Progenitor cell of endocrine pancreas (in vitro differentiated cells): ENCODE results near the gene GPR83. TPM values are rescaled to one million over a fixed set of nuclear protein-coding genes. Genes with fewer than 3 reads are reported as not detected.
A peak's percentile ranks its signal among the peaks of the same experiment; 100 is the strongest.
"Not testable (repeated sequence)": the region's sequence is repeated elsewhere in the genome, so short reads cannot be mapped to it uniquely, and the experiment has no call there.

Source experiments
- DNase-seq: peaks from one replicate; pipeline ENCODE4 v3.0.0; 2021; ENCODE audit warnings: low spot score; ENCODE audit not compliant: unreplicated experiment
- H3K27ac Mint-ChIP-seq: 2 replicates; pipeline ENCODE4 v1.8.0; 2021; ENCODE audit warnings: mild to moderate bottlenecking, moderate library complexity, mixed read lengths
- H3K27me3 Mint-ChIP-seq: 2 replicates; pipeline ENCODE4 v1.8.0; 2021; ENCODE audit warnings: mixed read lengths
- H3K36me3 Mint-ChIP-seq: 2 replicates; pipeline ENCODE4 v1.8.0; 2022; ENCODE audit warnings: mixed read lengths; ENCODE audit not compliant: insufficient read depth
- H3K4me1 Mint-ChIP-seq: 2 replicates; pipeline ENCODE4 v1.8.0; 2021; ENCODE audit warnings: low read depth, mixed read lengths
- H3K4me3 Mint-ChIP-seq: 2 replicates; pipeline ENCODE4 v1.8.0; 2021; ENCODE audit warnings: low read depth, mild to moderate bottlenecking, moderate library complexity, mixed read lengths
- H3K9me3 Mint-ChIP-seq: 2 replicates; pipeline ENCODE4 v1.8.0; 2021; ENCODE audit warnings: low read depth, mixed read lengths
- total RNA-seq: library from RNA; stranded (reverse); gene quantifications from 2 replicates; pipeline ENCODE4 v1.2.1, GENCODE V29; 2021
- TF ChIP-seq, protein P1 (sequence below): fragments of 200-600 bp; sonication (generic); IDR thresholded peaks from one replicate; pipeline ENCODE4 v1.5.0; 2021; ENCODE audit warnings: antibody characterized with exemption, mild to moderate bottlenecking; ENCODE audit not compliant: unreplicated experiment

GPR83 gene
- total RNA-seq, 1 donor from 2014 or later: 0.31 TPM

- no peak for DNase-seq
- no peaks in the 10 kb centered on the region for H3K36me3 Mint-ChIP-seq
- no peaks in the 10 kb centered on the region for H3K4me1 Mint-ChIP-seq
- H3K4me3 Mint-ChIP-seq: no peak overlapping the region
- H3K27ac Mint-ChIP-seq: no peak overlapping the region
- H3K27me3 Mint-ChIP-seq: no peaks in the 10 kb centered on the region
- TF ChIP-seq, protein P1, sequence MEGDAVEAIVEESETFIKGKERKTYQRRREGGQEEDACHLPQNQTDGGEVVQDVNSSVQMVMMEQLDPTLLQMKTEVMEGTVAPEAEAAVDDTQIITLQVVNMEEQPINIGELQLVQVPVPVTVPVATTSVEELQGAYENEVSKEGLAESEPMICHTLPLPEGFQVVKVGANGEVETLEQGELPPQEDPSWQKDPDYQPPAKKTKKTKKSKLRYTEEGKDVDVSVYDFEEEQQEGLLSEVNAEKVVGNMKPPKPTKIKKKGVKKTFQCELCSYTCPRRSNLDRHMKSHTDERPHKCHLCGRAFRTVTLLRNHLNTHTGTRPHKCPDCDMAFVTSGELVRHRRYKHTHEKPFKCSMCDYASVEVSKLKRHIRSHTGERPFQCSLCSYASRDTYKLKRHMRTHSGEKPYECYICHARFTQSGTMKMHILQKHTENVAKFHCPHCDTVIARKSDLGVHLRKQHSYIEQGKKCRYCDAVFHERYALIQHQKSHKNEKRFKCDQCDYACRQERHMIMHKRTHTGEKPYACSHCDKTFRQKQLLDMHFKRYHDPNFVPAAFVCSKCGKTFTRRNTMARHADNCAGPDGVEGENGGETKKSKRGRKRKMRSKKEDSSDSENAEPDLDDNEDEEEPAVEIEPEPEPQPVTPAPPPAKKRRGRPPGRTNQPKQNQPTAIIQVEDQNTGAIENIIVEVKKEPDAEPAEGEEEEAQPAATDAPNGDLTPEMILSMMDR: no peak
- H3K9me3 Mint-ChIP-seq: peaks cover under 1% of the 10 kb centered on the region
Measured at GRCh38 chr11:94376841-94377240, 24.4 kb downstream of the GPR83 start.

- H3K36me3 Mint-ChIP-seq, H3K4me1 Mint-ChIP-seq, H3K27me3 Mint-ChIP-seq, H3K4me3 Mint-ChIP-seq, DNase-seq, H3K9me3 Mint-ChIP-seq, H3K27ac Mint-ChIP-seq: not testable (repeated sequence)
Measured at GRCh38 chr11:94370576-94370975, 30.6 kb downstream of the GPR83 start.

DNA sequence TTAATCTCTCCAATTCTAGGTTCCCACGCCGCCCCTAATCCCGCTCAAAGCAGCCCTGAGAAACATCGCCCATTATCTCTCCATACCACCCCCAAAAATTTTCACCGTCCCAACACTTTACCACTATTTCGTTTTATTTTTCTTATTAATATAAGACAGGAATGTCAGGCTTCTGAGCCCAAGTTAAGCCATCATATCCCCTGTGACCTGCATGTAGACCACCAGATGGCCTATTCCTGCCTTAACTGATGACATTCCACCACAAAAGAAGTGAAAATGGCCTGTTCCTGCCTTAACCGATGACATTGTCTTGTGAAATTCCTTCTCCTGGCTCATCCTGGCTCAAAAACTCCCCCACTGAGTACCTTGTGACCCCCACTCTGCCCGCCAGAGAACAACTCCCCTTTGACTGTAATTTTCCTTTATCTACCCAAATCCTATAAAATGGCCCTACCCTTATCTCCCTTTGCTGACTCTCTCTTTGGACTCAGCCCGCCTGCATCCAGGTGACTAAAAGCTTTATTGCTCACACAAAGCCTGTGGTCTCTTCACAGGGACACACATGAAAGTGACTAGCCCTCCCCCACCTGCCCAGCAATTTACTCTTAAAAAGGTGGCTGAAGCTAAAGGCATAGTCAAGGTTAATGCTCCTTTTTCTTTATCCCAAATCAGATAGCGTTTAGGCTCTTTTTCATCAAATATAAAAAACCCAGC lies 50.2 kb downstream of the GPR83 start:
- H3K4me3 Mint-ChIP-seq, DNase-seq, H3K9me3 Mint-ChIP-seq, H3K36me3 Mint-ChIP-seq, H3K27me3 Mint-ChIP-seq, H3K4me1 Mint-ChIP-seq: not testable (repeated sequence)
- peak overlapping the region; percentile 27 for H3K27ac Mint-ChIP-seq

- not testable (repeated sequence) for H3K27me3 Mint-ChIP-seq, H3K4me3 Mint-ChIP-seq, H3K27ac Mint-ChIP-seq, H3K4me1 Mint-ChIP-seq, DNase-seq, H3K36me3 Mint-ChIP-seq
- H3K9me3 Mint-ChIP-seq: peaks cover 13% of the 10 kb centered on the region
Measured at GRCh38 chr11:94346311-94346710, 54.9 kb downstream of the GPR83 start.

GRCh38 chr11:94343495-94343894 lies 57.7 kb downstream of the GPR83 start:
- no peak for DNase-seq
- H3K4me1 Mint-ChIP-seq: no peaks in the 10 kb centered on the region
- H3K9me3 Mint-ChIP-seq: peaks cover 13% of the 10 kb centered on the region
- TF ChIP-seq, protein P1: no peak
- H3K27me3 Mint-ChIP-seq: no peaks in the 10 kb centered on the region
- no peak overlapping the region for H3K4me3 Mint-ChIP-seq
- H3K36me3 Mint-ChIP-seq: no peaks in the 10 kb centered on the region
- no peak overlapping the region for H3K27ac Mint-ChIP-seq

GRCh38 chr11:94342250-94342649 lies 59.0 kb downstream of the GPR83 start:
- DNase-seq: no peak
- TF ChIP-seq, protein P1: no peak
- Mint-ChIP-seq H3K27ac (no peak overlapping the region), H3K4me1 (no peaks in the 10 kb centered on the region), H3K27me3 (no peaks in the 10 kb centered on the region), H3K4me3 (no peak overlapping the region), H3K36me3 (no peaks in the 10 kb centered on the region), H3K9me3 (peaks cover 13% of the 10 kb centered on the region)

DNA sequence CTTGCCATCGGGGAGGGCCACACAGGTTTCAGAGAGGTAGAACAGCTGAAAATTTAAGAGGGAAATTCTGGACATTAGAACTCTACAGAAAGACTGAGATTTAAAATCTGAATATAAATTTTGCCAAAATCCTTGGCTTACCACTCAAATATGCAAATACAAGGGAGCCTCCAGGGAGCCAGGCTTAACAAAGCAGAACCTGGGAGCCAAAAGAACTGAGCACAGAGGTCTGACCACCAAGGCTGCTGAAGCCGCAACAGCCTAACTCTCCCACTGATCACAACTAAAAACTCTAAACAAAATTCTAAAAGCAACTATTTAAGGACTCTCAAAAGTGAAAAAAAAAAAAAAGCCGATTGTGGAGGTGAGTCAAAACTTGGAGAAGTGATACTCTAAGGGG lies 62.6 kb downstream of the GPR83 start:
- no peaks in the 10 kb centered on the region for H3K27me3 Mint-ChIP-seq
- no peak overlapping the region for H3K4me3 Mint-ChIP-seq
- no peaks in the 10 kb centered on the region for H3K9me3 Mint-ChIP-seq
- H3K36me3 Mint-ChIP-seq: no peaks in the 10 kb centered on the region
- no peaks in the 10 kb centered on the region for H3K4me1 Mint-ChIP-seq
- no peak overlapping the region for H3K27ac Mint-ChIP-seq
- no peak for DNase-seq
- TF ChIP-seq, protein P1: no peak
